KMS-11 (cell line): ENCODE measurements around the gene ATP2A2.
"Not testable (repeated sequence)": the region's sequence is repeated elsewhere in the genome, so short reads cannot be mapped to it uniquely, and the experiment has no call there.

ENCODE experiments used
- H2AFZ ChIP-seq: fragments of 200-600 bp; sonication (generic); 2 replicates; pipeline ENCODE4 v1.6.1; 2016; ENCODE audit warnings: antibody characterized with exemption, mixed run types, low read depth
- H3K27ac ChIP-seq: fragments of 200-600 bp; sonication (generic); 2 replicates; pipeline ENCODE4 v1.6.1; 2016; ENCODE audit warnings: mild to moderate bottlenecking, mixed run types
- H3K27me3 ChIP-seq: fragments of 200-600 bp; sonication (generic); 2 replicates; pipeline ENCODE4 v1.6.1; 2017; ENCODE audit warnings: mild to moderate bottlenecking, low read depth, mixed run types, moderate library complexity; ENCODE audit not compliant: insufficient read depth
- H3K36me3 ChIP-seq: fragments of 200-600 bp; sonication (generic); 2 replicates; pipeline ENCODE4 v1.6.1; 2017; ENCODE audit warnings: mild to moderate bottlenecking, mixed run types; ENCODE audit not compliant: insufficient read depth
- H3K4me1 ChIP-seq: fragments of 200-600 bp; sonication (generic); 2 replicates; pipeline ENCODE4 v1.6.1; 2016; ENCODE audit warnings: mild to moderate bottlenecking, low read depth, mixed run types; ENCODE audit not compliant: poor library complexity, severe bottlenecking
- H3K4me2 ChIP-seq: fragments of 200-600 bp; sonication (generic); 2 replicates; pipeline ENCODE4 v1.7.0; 2016; ENCODE audit warnings: mild to moderate bottlenecking, mixed run types
- H3K4me3 ChIP-seq: fragments of 200-600 bp; sonication (generic); IDR thresholded peaks from 2 replicates; pipeline ENCODE4 v1.6.1; 2017; ENCODE audit warnings: low read depth, low read length, mixed read lengths; ENCODE audit not compliant: insufficient read depth
- H3K79me2 ChIP-seq: fragments of 200-600 bp; sonication (generic); 2 replicates; pipeline ENCODE4 v1.6.1; 2016; ENCODE audit warnings: low read depth, mixed run types; ENCODE audit not compliant: insufficient read depth
- H3K9ac ChIP-seq: fragments of 200-600 bp; sonication (generic); 2 replicates; pipeline ENCODE4 v1.6.1; 2016; ENCODE audit warnings: mild to moderate bottlenecking, mixed run types
- H4K20me1 ChIP-seq: fragments of 200-600 bp; sonication (generic); 2 replicates; pipeline ENCODE4 v1.6.1; 2016; ENCODE audit warnings: mild to moderate bottlenecking, mixed run types; ENCODE audit not compliant: insufficient read depth
- CTCF ChIP-seq: fragments of 200-600 bp; sonication (generic); conservative IDR thresholded peaks from 2 replicates; pipeline ENCODE4 v1.6.1; 2017; ENCODE audit warnings: low read depth, mild to moderate bottlenecking, antibody characterized with exemption, low read length, moderate library complexity, mixed read lengths

Gene ATP2A2

GRCh38 chr12:110335481-110336045 lies 54.5 kb downstream of the ATP2A2 start:
- Histone ChIP-seq H3K4me2 (no peak overlapping the region), H3K4me3 (no peak overlapping the region), H3K4me1 (no peaks in the 10 kb centered on the region), H3K36me3 (peaks cover 8% of the 10 kb centered on the region; the same call in 1 of the 2 replicates), H3K27ac (no peak overlapping the region), H4K20me1 (no peaks in the 10 kb centered on the region; the same call in 1 of the 2 replicates), H3K9ac (no peak overlapping the region), H3K27me3 (no peaks in the 10 kb centered on the region), H2AFZ (no peak overlapping the region), H3K79me2 (peaks cover 24% of the 10 kb centered on the region)
- TF ChIP-seq CTCF = no peak

DNA sequence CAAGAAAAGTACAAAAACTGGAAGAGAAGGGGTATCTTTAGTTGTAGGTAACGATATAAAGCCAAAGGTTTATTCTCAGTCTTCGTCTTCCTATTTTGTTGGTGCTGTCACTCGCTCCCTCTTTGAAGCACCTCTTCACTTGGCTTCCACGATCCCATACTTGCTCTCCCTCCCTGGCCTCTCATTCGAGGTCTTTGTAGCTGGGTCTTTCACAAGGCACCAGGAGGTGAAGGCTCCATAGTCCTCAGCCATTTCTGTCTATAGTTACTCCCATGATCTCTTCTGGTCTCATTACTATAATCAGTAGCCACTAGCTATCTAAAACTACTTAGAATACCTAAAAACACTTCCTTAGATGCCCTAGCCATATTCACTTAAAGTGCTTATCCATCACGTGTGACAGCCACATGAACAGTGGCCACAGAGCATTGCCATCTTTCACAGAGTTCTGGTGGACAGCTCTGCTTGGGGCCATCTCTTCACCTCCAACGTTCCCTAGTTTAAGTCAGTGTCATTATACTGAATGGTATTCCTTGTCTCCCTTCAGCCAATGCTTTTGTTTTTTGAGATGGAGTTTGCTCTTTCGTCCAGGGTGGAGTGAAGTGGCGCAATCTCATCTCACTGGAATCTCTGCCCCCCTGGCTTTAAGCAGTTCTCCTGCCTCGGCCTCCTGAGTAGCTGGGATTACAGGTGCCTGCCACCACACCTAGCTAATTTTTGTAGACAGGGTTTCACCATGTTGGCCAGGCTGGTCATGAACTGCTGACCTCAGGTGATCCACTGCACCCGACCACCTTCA lies 57.1 kb downstream of the ATP2A2 start:
- H3K79me2 ChIP-seq = 0 out of 2 replicates have a peak, but pooled peaks cover 6% of the 10 kb centered on the region
- no peaks in the 10 kb centered on the region for H3K27me3 ChIP-seq
- no peaks in the 10 kb centered on the region for H3K4me1 ChIP-seq
- no peaks in the 10 kb centered on the region for H4K20me1 ChIP-seq
- no peak overlapping the region for H2AFZ ChIP-seq
- no peak overlapping the region for H3K4me2 ChIP-seq
- H3K4me3 ChIP-seq = no peak overlapping the region
- no peak overlapping the region for H3K27ac ChIP-seq
- H3K36me3 ChIP-seq = peaks cover 11% of the 10 kb centered on the region; the same call in 1 of the 2 replicates
- no peak overlapping the region for H3K9ac ChIP-seq
- no peak for TF ChIP-seq CTCF

DNA sequence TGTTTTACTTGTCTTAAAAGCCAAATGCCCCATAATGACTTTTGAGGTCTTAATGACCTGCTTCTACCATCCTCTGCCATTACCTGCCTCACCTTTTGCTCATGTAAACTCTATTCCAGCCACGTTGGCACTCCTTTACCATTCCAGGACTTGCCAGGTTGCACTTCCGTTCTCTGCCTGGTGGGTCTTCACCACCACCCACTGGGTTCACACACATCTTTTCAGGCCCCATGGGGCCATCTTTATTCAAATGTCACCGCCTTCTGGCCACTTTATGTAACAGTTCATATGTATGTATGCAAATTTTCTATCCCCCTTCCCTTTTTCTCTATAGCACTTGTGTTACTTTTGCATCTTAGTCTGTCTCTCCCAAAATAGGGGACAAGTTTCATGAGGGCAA lies 57.7 kb downstream of the ATP2A2 start:
- Histone ChIP-seq H3K36me3 (peaks cover 11% of the 10 kb centered on the region; the same call in 1 of the 2 replicates), H3K79me2 (0 out of 2 replicates have a peak, but pooled peaks cover 5% of the 10 kb centered on the region), H3K27me3 (no peaks in the 10 kb centered on the region), H3K9ac (no peak overlapping the region), H4K20me1 (no peaks in the 10 kb centered on the region), H3K4me2 (no peak overlapping the region), H2AFZ (no peak overlapping the region), H3K4me3 (no peak overlapping the region), H3K27ac (no peak overlapping the region), H3K4me1 (no peaks in the 10 kb centered on the region)
- TF ChIP-seq CTCF = no peak

DNA sequence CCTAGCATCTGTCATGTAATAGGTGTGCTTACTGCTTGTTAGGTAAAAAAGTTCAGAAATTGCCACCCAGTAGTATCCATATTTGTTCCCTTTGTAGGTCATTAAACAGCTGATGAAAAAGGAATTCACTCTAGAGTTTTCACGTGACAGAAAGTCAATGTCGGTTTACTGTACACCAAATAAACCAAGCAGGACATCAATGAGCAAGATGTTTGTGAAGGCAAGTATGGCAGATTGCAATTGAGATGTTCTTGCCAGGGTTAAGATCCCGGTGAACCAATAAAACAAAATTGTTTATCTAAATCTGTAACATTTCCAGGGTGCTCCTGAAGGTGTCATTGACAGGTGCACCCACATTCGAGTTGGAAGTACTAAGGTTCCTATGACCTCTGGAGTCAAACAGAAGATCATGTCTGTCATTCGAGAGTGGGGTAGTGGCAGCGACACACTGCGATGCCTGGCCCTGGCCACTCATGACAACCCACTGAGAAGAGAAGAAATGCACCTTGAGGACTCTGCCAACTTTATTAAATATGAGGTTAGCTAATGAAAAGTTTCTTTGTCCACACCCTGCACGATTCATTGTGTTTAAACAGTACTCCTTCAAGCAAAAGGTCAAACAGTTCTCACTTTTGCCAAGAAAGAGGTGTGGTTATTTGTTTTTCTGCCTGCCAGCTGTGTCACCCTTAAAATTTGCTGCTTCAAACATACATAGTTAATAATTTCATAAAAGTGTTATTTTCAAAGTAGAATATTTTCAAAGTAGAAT lies 58.3 kb downstream of the ATP2A2 start:
- Histone ChIP-seq H3K4me2 (no peak overlapping the region), H3K79me2 (no peaks in the 10 kb centered on the region), H4K20me1 (no peaks in the 10 kb centered on the region), H3K4me3 (no peak overlapping the region), H3K27me3 (no peaks in the 10 kb centered on the region), H3K9ac (no peak overlapping the region), H2AFZ (no peak overlapping the region), H3K27ac (no peak overlapping the region), H3K36me3 (peaks cover 7% of the 10 kb centered on the region; the same call in 1 of the 2 replicates), H3K4me1 (no peaks in the 10 kb centered on the region)
- no peak for TF ChIP-seq CTCF

DNA sequence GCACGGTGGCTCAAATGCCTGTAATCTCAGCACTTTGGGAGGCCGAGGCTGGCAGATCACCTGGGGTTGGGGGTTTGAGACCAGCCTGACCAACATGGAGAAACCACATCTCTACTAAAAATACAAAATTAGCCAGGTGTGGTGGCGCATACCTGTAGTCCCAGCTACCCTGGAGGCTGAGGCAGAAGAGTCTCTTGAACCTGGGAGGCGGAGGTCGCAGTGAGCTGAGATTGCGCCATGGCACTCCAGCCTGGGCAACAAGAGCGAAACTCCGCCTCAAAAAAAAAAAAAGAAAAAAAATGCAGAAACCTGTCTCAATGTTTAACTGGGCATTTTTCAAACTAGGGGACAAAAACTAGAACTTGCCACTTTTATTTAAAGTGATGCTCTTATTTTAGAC lies 59.2 kb downstream of the ATP2A2 start:
- H3K9ac ChIP-seq, H3K27me3 ChIP-seq, H3K4me2 ChIP-seq, H2AFZ ChIP-seq, H3K4me1 ChIP-seq, H3K36me3 ChIP-seq, H4K20me1 ChIP-seq, H3K79me2 ChIP-seq, H3K4me3 ChIP-seq, H3K27ac ChIP-seq: not testable (repeated sequence)
